HG03457 (cell line): ENCODE results near the gene GPR158.

Experiments
- ATAC-seq: cut with Tn5 transposase; IDR thresholded peaks from one replicate; pipeline ENCODE4 v1.9.1; 2021; ENCODE audit warnings: moderate number of reproducible peaks; ENCODE audit not compliant: unreplicated experiment

Gene GPR158

DNA sequence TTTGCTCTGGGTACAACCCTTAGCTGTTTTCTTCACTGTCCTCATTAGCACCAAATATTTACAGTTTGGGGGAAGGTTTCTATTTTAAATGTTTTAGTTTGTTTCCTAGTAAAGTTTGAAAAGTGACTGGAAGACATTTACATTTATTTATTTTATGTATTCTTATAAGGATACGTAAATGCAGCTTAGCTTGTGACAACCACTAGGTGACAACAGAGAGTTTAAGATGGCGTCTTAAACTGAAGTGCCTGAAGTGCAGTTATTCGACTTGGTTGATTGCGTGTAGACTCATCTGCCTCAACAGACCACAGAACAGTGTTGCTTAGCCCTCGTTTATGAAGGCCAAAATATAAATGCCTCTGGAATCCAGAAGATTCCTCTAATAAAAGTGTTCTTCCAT lies 381.1 kb downstream of the GPR158 start:
- ATAC-seq, result no peak

DNA sequence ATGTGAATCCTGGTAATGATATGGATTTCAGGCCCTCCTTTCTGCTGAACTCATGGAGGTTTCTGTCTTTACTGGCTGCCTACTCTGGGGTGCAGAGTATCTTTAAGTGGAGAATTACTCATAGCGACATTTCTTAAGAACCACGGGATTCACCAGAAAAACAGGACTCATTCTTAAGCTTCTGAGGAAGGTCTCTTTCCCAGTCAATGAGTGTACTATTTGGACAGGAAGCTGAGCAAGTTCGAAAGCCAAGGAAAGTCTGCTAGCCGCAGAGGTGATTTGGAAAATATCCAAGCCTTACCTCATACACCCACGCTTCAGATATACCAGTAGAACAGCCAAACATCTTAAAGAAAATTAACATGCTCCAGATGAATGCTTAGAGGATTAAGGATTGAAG lies 381.7 kb downstream of the GPR158 start:
- no peak for ATAC-seq

- no peak for ATAC-seq
Measured at GRCh38 chr10:25557136-25557535, 382.3 kb downstream of the GPR158 start.

- ATAC-seq, result no peak
Measured at GRCh38 chr10:25561758-25562157, 387.0 kb downstream of the GPR158 start.

- ATAC-seq, result no peak
Measured at GRCh38 chr10:25562547-25562946, 387.7 kb downstream of the GPR158 start.

DNA sequence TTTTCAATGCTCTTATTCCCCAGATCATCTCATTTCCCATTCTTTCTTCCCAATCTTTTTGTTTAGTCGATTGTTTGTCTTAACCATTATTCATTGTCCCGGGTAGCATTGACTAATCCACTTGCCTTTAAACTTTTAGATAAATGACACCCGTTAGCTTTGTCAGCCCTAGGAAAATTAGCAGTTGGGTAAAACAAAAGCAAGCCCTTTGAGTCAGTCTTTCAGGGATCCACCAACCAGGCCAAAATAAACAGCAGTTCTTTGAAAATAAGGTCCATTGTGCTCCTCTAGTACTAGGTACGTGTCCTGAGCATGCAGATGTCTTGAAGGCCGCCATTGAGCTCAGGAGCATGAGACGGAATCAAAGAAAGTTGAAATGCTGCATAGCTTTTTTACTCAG lies 389.6 kb downstream of the GPR158 start:
- ATAC-seq, result no peak

- ATAC-seq, result no peak
Measured at GRCh38 chr10:25565570-25565969, 390.8 kb downstream of the GPR158 start.

GRCh38 chr10:25573316-25573715 lies 398.5 kb downstream of the GPR158 start:
- ATAC-seq, result no peak

DNA sequence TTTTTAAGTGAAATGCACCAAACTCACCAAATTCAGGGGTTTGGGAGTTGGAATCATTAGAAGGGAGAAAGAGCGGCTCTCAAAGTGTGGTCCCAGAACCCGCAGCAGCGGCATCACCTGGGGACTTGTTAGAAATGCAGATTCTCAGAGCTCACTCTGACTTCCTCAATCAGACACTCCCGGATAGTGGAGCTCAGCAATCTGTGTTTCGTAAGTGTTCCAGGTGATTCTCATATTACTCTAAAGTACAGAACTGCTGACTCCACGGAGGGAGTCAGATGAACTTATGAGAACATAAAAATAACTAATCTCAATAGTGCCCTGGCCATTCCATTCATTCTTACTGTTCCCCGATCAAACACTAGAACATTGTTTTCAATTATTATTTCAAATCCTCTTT lies 400.5 kb downstream of the GPR158 start:
- ATAC-seq, result no peak

DNA sequence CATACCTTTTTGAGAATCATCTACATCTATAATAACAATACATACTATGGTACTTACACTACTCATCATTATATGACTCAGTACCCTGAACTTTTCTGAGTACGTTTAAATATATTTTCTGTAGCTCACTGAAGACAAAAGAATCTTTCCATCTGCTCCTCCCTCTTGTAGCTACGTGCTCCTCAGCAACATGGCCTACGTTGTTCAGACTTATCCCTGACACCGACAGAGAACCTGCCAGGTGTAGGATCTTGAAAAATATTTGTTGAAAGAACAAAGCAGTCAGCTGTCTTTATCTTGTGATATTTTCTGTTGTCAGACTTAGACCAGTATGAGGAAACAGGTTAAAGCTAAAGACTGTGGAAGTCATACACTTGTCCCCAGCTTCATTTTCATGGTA lies 403.3 kb downstream of the GPR158 start:
- no peak for ATAC-seq

DNA sequence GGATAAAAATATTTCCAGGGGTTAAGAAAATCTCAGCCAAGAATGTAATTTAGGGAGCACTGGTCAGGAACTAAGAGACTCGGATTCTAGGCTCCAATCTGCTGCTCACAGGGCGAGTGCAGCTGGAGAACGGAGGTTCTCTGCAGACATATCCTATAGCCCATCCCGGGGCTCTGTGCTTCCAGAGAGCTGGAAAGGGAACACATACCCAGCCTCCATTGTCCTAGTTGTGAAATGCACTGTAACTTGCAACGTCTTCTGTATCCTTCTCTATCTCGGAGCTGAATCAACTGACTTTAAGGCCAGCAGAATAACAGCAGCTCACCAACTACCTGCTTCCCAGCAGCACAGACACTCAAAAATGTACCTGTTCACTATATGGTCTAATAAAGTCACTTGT lies 408.2 kb downstream of the GPR158 start:
- no peak for ATAC-seq

DNA sequence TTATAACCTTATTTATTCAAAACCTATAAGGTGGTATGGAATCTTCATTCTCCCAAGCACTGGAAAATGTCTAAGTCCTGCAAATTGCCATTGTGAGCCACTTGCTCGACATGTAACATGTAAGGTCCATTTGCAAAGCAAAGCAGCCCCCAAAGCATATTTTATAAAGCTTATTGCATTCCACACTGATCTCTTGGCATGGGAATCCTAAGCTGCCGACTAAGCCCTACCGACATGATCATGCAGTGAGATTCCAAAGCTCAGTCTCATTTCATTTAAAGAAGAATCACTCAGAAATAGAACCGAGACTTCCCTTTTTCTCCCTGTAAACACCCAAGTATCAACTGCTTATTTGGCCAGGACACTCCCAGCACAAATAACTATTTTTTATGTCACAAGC lies 425.9 kb downstream of the GPR158 start:
- ATAC-seq, result no peak

- no peak for ATAC-seq
Measured at GRCh38 chr10:25604591-25604990, 429.8 kb downstream of the GPR158 start.

GRCh38 chr10:25614652-25615051 lies 439.9 kb downstream of the GPR158 start:
- ATAC-seq, result no peak

GRCh38 chr10:25615926-25616325 lies 441.1 kb downstream of the GPR158 start:
- ATAC-seq, result no peak

GRCh38 chr10:25616903-25617592 lies 442.2 kb downstream of the GPR158 start:
- ATAC-seq, result no peak

- ATAC-seq, result no peak
Measured at GRCh38 chr10:25627606-25628005, 452.8 kb downstream of the GPR158 start.

- no peak for ATAC-seq
Measured at GRCh38 chr10:25629333-25629732, 454.5 kb downstream of the GPR158 start.

DNA sequence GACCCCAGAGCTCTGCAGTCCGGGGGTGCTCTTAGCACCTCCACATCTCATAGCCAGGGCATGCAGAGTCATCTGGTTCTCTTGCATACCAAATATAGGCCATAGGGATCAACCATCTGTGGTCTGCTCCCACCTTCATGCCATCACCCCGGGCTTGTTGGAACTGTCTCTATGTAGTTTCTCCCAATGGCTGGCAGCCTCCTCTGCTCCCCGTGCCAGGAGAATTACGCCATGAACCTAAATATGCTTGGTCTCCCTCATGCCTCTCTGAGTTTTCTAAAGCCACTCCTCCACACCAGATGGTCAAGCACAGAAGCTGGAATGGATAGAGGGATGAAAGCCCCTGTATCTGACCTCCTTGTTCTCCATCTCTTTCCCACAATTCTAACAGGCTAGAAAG lies 456.7 kb downstream of the GPR158 start:
- no peak for ATAC-seq

DNA sequence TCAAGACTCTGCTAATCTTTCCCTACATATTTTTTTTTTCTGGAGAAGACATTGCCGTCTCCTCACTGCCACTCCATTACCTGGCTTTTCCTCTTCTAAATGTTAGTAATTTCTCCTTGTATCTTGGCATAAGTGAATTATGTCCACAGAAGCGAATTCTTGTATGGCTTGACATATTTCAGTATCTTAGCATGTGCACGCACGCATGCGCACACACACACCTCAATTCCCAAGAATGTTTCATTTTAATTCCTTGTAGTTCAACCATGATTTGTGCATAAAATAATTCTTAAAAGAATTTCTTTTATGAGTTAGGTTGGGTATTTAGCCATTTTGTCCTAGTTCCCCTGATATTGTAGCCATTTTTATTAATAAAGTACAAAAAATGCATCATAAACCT lies 458.0 kb downstream of the GPR158 start:
- no peak for ATAC-seq

DNA sequence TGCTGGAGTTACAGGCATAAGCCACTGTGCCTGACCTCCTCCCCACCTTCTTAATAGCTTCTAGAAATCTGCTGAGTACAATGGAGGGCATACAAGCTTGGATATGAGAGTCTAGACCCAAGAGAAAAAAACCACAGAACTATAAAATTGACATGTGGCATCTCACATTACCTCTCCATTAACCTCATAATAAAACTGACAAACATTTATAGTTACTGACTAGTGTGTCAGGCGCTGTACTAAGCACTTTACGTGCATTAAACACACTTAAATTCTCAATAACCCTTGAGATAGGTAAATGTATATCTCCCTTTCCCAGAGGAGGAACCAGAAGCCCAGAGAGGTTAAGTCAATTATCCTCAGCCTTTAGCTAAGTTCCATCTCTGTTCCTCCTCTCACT lies 458.7 kb downstream of the GPR158 start:
- ATAC-seq, result no peak

GRCh38 chr10:25639646-25640045 lies 464.8 kb downstream of the GPR158 start:
- no peak for ATAC-seq

DNA sequence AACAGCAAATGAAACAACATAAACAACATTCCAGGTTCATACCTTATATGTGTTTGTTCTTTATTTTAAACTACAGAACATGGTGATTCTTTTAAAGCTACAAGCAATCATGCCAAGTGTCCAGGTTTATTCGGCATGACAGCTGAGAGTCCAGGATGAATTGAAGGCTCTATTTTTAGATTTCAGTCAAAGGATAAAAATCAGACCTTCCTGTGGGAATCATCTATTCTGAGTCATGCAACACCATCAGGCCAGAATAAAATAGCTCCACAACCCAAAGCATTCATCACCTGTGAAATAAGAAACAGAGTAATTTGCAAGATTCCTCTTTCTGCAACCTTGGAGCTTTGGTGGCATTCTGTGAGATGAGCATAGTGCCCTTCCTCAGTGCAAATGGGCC lies 466.8 kb downstream of the GPR158 start:
- ATAC-seq, result no peak
